HG02840 (cell line): ENCODE data around the gene MADD.

Source experiments
- ATAC-seq: cut with Tn5 transposase; IDR thresholded peaks from one replicate; pipeline ENCODE4 v1.9.1; 2021; ENCODE audit warnings: mild to moderate bottlenecking, moderate library complexity, moderate number of reproducible peaks; ENCODE audit not compliant: unreplicated experiment, low FRiP score

Gene MADD

DNA sequence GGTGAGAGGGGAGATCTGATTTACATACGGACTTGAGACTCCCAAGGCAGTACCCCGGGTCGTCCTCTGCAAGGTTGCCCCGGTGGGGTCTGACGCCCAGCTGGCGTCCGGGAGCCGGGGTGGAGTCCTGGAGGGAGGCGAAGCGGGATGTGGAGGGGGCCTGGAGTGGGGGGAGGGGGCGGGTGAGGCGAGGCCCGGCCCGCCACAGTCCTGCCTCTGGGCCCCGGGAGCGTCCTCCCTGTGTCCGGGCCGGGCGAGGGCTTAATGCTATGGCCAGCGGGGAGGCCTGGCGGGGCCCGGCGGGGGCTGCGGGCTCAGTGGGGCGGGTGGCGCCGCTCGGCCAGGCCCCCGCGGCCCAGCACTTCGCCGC lies 85.0 kb downstream of the MADD start:
- no peak for ATAC-seq

DNA sequence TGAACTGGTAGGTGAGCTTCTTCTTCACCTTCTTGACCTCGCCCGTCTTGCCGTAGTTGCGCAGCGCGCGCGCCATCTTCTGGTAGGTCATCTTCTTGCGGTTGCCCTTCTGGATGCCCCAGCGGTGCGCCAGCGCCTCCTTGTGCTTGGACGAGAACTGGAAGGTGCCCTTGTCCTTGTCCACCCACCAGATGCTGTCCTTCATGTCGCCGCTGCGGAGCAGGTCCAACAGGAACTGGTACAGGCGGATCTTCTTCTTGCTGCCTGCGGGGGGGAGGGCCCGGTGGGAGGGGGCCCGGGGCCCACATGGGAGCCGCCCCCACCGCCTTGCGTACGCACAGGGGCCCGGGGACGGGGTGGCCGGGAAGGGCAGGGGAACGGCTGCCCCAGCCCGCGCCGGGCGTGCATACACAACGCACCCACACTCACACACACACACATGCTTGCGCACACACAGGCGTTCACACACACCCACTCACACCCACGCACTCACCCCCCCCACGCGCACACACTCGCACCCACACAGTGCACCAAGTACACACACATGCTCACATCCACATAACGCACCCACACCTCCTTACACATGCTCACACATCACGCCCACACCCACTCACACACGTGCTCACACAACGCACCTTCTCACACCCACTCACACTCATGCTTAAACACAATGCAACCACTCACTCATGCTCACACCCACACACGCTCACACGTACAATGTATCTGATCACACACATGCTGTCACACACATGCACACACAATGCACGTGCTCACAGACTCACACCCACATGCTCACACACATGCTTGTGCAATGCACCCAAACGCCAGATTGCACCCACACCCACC lies 85.6 kb downstream of the MADD start:
- ATAC-seq: no peak

DNA sequence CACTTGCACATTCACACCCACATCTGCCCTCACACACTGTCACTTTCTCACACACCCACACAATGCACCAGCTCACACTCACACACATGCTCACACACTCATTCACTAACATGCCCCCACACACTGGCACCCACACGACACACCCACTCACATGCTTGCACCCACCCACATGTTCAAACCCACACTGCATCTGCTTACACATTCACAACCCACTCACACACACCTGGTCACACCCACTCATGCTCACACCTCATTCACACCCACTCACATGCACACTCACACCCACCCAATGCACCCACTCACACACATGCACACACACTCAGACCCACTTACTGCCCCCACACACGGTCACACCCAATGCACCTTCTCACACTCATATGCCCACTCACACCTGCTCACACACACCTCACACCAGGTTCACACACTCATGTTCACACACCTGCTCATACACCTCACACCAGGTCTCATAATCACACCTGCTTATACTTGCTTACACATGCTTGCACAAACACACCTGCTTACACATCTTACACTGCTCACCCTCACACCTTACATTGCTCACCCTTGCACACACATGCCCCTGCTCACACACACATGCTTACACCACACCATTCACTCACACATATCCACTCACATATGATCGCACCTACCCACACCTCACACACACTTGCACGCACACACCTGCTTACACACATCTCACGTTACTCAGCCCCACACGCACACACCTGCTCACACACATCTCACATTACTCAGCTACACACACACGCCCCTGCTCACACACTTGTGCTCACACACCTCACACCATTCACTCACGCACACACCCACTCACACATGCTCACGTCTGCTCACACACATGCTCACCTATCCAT lies 86.4 kb downstream of the MADD start:
- no peak for ATAC-seq

DNA sequence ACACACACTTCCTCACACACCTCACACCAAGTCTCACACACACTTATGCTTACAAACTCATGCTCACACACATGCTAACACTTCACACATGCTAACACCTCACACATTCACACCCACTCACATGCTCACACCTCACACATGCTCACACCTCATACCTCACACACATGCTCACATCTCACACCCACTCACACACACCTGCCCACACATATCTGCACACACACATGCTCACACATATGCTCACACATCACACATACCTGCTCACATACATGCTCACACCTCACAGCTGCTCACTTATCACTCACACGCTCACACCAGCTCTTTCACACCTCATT lies 87.0 kb downstream of the MADD start:
- ATAC-seq: no peak

- ATAC-seq: no peak
Measured at GRCh38 chr11:47357985-47358730, 88.2 kb downstream of the MADD start.

DNA sequence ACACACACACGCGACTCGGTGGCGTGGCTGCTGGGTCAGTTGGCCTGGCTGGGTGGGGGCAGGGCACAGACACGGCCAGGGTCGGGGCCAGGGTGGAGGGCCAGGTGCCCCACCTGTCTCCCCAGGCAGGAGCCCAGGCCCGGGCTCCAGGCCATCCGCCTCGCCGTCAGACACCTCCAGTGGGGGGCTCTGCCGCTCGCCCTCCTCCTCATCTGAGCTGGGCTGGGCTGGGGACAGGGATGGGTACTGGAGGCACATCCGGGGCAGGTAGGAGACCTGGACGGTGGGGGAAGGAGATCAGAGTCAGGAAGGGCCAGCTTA lies 88.8 kb downstream of the MADD start:
- no peak for ATAC-seq

GRCh38 chr11:47359162-47359561 lies 89.2 kb downstream of the MADD start:
- no peak for ATAC-seq

GRCh38 chr11:47359586-47359985 lies 89.7 kb downstream of the MADD start:
- no peak for ATAC-seq

- ATAC-seq: no peak
Measured at GRCh38 chr11:47360341-47360740, 90.4 kb downstream of the MADD start.

- no peak for ATAC-seq
Measured at GRCh38 chr11:47361419-47361818, 91.5 kb downstream of the MADD start.

- ATAC-seq: no peak
Measured at GRCh38 chr11:47366020-47366490, 96.1 kb downstream of the MADD start.

- no peak for ATAC-seq
Measured at GRCh38 chr11:47369676-47370075, 99.7 kb downstream of the MADD start.

GRCh38 chr11:47372422-47372821 lies 102.5 kb downstream of the MADD start:
- no peak for ATAC-seq

DNA sequence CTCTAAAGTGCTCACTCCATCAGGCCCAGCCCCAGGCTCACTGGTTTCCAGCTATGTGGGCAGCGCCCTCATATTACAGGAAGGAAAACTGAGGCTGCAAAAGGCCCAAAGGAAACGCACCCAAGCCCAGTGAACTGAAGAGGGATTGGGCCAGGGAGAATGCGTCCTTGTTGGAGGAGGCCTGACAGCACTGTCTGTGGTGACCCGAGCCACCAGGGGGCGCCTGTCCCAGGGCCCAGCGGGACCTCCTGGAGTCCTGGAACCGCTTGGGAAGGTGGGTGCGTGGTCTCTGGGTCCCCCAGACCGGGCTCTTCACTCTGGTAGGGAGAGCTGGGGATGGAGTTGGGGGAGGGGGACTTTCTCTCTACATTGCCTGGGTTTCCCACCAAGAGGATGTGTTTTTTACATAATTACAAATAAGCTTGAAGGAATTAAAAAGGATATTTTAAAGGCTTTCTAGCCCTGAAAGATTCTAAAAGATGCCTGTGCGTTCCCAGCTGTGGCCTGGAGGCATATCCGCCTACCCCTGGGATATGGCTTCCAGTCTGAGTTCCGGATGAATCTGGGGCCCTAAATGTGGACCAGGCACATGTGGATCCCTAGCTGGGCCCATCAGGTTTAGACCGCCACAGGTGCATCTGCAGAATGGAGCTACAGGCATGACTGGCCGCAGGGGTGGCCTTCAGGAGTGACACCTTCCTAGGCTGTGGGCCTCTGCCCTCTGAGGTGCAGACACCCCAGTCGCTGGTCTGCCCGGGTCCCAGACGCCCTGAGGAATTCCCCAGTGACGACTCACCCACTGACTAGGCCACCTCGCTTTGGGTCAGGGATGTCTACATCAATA lies 104.2 kb downstream of the MADD start:
- ATAC-seq: no peak

GRCh38 chr11:47374720-47375019 lies 104.7 kb downstream of the MADD start:
- no peak for ATAC-seq

GRCh38 chr11:47375020-47375419 lies 105.1 kb downstream of the MADD start:
- no peak for ATAC-seq

DNA sequence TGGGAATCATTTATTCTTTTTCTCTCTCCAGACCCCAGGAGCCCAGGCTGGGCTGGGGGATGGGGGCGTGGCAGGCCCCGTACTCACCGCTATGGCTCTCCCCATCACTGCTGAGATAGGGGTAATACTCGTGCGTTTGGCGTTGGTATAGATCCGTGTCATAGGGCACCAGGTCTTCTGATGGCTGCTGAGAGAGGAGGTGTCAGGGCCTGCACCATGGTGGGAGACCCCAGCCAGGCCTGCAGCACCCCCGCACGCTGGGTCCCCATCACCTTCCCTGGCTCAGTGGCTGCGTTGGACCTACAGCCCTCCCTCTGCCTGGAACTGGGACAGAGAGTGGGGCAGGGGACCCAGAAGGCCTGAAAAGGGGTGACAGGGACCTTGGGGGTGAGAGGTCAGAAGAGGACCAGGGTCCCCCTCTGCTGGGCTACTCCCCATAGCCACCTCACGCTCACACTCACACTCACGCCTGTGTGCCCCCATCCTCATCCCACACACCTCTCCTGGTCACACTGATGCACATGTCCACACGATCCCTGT lies 105.7 kb downstream of the MADD start:
- no peak for ATAC-seq

DNA sequence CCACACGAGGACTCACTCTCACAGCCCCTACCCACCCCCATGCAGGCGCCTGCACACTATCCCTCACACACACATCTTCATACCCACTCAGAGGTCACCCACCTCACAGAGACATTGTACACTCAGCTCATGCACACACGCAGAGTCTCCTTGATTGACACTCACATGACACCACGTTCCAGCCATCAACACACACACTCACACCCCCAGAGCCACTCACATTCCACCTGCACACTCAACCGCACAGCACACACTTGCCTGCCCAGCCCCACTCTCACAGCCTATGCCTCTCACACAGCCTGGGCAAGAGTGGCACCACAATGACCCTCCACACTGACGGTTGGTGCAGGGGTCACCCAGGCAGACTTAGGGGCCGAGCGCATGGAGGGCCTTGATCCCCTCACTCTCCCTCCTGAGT lies 106.2 kb downstream of the MADD start:
- ATAC-seq: no peak

- ATAC-seq: no peak
Measured at GRCh38 chr11:47376525-47377371, 106.8 kb downstream of the MADD start.
